Cardiac septum (tissue), 1 donor: Measurements from ENCODE around the gene MYOCD. TPM values are rescaled to one million over a fixed set of nuclear protein-coding genes. Genes with fewer than 3 reads are reported as not detected.
A peak's percentile ranks its signal among the peaks of the same experiment; 100 is the strongest.
"Not testable (repeated sequence)": the region's sequence is repeated elsewhere in the genome, so short reads cannot be mapped to it uniquely, and the experiment has no call there.

Experiments used
- DNase-seq: peaks from one replicate; pipeline ENCODE4 v3.0.0-alpha.2; 2020; ENCODE audit warnings: low spot score
- intact Hi-C: fragments of 100-400 bp; cut with DNase I; formaldehyde crosslinking; loops from one replicate; pipeline ENCODE4 v1.14.0; 2022
- long read RNA-seq: library from polyadenylated mRNA; unstranded; transcript quantifications from one replicate; pipeline ENCODE4 v2.0.0, GENCODE V29; 2021
- total RNA-seq: library from RNA; stranded (reverse); fragmentation: NEBNext Ultra II Directional; extraction: Animal tissue kit (Norgen Biotek cat#: 25700); gene quantifications from one replicate; pipeline ENCODE4 v1.2.1, GENCODE V29; 2021
- donor health status: DM: no; HTN: no; CAD: no.

MYOCD gene, protein sequence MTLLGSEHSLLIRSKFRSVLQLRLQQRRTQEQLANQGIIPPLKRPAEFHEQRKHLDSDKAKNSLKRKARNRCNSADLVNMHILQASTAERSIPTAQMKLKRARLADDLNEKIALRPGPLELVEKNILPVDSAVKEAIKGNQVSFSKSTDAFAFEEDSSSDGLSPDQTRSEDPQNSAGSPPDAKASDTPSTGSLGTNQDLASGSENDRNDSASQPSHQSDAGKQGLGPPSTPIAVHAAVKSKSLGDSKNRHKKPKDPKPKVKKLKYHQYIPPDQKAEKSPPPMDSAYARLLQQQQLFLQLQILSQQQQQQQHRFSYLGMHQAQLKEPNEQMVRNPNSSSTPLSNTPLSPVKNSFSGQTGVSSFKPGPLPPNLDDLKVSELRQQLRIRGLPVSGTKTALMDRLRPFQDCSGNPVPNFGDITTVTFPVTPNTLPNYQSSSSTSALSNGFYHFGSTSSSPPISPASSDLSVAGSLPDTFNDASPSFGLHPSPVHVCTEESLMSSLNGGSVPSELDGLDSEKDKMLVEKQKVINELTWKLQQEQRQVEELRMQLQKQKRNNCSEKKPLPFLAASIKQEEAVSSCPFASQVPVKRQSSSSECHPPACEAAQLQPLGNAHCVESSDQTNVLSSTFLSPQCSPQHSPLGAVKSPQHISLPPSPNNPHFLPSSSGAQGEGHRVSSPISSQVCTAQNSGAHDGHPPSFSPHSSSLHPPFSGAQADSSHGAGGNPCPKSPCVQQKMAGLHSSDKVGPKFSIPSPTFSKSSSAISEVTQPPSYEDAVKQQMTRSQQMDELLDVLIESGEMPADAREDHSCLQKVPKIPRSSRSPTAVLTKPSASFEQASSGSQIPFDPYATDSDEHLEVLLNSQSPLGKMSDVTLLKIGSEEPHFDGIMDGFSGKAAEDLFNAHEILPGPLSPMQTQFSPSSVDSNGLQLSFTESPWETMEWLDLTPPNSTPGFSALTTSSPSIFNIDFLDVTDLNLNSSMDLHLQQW
- total RNA-seq = 82.1 TPM
- long read RNA-seq, full-length matches to known transcripts = 1 of 49 reads
- long read RNA-seq, partial matches to known transcripts = 23 of 49 reads
- long read RNA-seq, other reads (novel, unspliced or antisense) = 25 of 49 reads

DNA sequence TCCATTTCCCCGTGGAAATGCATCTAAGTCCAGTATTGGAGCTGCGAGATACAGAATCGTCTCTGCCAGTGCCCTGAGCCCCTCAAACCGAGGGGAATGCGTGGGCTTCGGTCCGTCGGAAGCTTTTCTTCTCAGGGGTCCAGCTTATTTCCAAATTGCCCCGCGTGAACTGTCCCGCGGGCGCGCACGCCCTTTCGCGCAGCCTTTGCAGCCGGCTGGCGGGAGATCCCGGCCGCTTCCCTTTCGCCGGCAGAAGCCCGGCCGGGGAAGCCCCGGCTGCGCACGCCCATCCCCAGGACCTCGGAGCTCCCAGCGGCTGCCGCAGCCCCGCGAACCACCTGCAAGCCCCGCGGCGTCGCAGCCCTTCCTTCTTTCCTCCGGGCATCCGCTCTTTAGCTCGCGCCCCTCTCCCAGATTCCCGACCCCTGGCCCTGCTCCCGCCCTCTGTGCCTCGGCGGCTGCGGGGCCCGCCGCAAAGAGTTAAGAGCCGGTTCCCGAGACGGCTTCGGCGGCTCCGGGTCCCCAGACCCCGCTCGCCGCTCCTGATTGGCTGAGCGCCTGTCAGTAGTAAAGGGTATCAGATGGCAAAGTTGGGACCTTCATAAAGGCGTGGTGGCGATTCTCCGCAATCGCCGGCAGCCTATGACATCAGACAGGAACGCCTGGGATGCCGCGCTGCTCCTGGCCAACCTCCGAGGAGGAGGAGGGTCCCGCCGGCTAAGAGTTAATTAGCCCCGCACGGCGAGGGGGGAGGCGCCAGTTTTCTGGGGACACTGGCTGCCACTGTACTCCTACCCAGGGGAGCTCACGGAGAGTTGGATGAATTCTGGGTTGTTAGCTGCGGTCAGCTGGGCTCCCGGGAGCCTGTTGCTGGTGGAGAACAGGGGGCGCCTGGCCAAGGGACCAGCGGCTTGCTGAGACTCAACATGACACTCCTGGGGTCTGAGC, at the start of gene MYOCD:
Gene MYOCD, plus strand, starts transcription at position 628 of the 948 bp plus-strand sequence. Its CDS starts 299 bp downstream, at position 927.
- DNase-seq = peak; percentile 80
- intact Hi-C loops = loop anchor here (1.0 to 10.0 kb wide), 4 partner anchors 117 to 485 kb away; no protein-coding TSS in a partner anchor

DNA sequence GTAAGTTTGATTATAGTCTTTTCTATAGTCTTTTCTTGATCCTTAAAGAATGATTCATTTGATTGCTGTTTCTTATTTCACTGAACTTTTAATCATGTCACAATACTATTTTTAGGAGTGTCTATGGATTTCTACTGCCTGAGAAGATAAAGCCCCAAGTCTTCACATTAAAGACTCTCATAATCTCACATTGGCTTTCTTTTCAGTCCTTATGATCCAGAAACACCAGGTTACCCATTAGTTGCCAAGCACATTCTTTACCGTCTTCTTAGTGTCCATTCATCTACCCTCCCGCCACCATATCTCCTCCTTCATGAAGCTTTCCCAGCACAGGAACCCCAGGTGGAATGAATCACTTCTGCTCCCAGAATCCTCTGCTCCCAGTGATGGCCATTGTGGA, 49.5 kb upstream of the MYOCD start:
- intact Hi-C loops = no loop called here
- no peak for DNase-seq

DNA sequence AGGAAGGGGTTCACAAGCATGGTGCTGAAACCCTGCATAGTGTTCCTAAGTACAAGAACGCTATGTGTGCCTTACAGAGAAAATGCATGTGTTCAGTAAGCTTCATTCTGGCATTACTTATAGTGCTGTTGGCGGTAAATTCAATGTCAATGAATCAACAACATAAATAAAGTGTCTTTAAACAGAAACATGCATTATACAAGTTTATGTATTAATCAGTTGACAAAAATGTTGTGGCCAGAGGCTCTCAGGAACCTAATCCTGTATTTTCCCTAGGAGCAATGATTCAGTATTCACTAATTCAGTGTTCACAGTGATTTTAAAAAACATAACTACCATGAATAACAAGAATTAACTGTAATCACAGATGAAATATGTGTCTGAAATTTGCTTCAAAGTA, 47.1 kb upstream of the MYOCD start:
- intact Hi-C loops = no loop called here
- no peak for DNase-seq

DNA sequence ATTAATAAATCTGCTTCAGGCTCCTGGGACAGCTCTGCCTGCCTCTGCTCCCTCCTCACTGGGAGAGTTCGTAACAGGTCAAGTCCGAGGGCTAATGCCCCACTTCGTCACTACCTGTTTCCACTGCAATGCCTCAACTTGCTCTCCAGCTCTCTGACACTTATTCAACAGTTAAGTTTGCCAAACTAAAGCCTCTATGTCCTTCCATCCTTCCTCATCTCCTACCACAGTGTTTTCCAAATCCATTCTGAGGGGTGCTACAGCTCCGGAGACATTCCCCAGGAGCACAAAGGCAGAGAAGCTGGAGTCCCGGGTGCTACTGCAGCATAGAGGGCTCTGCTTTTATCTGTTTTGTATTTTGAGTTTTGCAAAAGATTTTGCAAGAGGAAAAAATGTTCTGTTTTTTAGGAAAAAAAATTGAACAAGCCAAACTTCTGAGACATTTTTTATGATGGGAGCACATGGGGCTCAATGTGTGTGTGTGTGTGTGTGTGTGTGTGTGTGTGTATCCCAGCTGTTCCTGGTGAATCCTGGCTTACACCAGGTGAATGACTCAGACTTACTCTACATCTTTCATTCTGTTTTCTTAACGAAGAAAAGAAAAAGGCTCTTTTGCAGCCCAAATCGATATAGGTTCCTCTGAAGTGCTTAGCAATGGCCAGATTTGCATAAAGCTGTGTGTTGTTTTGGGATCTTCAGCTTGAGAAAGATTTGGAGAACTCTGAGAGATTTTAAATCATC, 46.1 kb upstream of the MYOCD start:
- no peak for DNase-seq
- intact Hi-C loops = loop anchor here (5.0 kb wide), 1 partner anchor 67 kb away; no protein-coding TSS in a partner anchor

DNA sequence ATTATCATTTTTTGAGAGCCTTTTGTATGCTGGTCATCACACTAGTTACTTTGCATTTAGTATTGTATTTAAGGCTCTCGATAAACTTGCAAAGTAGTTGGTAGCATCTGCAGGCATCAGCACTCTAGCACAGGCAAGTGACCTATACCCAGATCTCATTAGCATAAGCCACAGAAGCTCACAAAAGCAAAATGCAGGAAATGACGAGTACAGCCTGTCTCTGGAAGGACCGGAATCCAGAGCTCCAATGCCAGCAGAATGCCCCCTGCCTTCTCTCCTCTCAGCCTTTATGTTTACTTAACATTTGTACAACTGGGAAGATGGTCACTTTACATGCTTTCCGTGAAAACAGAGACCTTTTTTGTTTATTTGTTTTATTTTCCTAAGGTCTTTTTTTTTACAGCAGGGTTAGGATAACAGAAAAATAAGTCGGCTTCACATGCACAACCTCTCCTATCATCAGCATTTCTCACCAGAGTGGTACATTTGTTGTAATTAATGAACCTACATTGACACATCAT, 45.4 kb upstream of the MYOCD start:
- DNase-seq = no peak
- intact Hi-C loops = loop anchor here (5.0 kb wide), 1 partner anchor 68 kb away; no protein-coding TSS in a partner anchor

DNA sequence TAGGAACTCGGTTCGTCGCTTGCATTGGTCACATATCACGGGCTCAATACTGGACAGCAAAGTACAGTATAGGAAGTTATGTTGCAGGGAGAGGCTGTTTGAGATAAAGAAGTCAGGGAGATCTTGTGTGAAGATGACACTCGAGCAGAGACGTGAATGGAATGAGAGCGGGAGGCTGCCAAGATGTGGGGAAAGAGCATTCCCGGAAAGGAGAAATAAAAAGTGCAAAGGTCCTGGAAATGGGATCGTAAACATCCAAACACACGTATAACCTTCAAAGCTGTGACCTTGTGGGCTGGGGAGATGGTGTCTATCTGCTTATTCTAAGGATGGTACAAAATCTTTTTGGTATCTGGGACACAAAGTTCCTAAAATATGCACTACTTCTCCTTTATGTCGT, 43.0 kb upstream of the MYOCD start:
- intact Hi-C loops = loop anchor here (5.0 kb wide), 1 partner anchor 70 kb away; no protein-coding TSS in a partner anchor
- DNase-seq = no peak

DNA sequence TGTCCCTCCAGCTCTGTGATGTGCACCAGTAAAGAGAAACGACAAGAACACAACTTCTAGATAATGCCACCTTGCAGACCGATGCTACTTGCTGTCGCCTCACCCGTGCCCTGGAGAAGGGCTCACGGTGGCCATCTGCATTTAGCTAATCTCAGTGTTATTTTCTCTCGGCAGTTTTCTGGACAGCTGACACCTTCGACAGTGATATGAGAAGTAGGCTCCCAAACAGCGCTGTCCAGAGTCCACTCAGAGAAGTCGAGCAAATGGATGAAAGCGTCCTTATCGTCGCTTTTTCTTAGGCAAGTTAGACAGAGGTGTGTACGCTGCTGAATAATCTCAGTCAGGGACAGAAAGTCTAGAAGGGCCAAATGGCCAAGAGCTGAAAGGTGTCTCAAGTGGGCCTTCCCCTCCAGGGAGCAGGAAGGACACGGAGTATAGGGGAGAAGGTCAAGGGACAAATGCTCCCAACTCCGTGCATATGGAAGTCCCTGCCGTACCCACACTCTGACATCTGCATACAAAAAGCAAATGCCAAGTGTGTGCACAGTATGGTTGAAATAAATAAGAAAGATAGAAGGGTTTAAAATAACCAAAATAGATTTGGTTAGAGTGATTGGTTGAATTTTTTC, 42.4 kb upstream of the MYOCD start:
- intact Hi-C loops = loop anchor here (5.0 kb wide), 1 partner anchor 71 kb away; no protein-coding TSS in a partner anchor
- no peak for DNase-seq

DNA sequence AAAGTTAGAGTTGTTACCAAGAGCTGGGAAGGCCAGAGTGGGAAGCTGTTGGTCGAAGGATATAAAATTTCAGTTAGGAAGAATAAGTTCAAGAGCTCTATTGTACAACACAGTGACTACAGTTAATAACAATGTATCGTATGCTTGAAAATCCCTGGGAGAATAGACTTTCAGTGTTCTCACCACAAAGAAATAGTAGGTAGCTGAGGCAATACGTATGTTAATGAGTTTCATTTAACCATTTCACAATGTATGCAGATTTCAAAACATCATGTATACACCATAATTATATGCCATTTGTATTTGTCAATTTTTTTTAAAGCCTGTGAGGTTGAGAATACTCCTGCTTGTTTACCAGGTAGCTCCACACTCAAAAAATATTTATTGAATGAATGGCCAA, 41.5 kb upstream of the MYOCD start:
- DNase-seq = no peak
- intact Hi-C loops = loop anchor here (5.0 kb wide), 1 partner anchor 72 kb away; no protein-coding TSS in a partner anchor

DNA sequence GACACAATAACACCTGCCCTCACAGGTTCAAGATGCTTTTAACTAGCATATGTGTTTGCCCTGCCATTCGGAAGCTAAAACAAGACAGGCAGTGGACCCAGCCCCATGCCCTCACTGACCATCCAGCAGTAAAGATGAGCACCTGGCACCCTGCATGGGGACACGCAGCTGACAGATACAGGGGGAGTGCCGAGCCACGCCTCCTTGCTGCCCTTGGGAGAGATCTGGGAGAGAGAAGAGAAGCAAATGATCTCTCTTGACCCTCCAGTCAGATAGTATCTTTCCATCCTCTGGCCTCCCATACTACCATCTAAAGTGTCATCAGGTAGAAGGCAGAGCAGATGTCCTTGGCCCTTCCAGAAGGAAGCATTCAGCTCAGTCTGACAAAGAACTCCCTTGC, 40.6 kb upstream of the MYOCD start:
- intact Hi-C loops = no loop called here
- DNase-seq = no peak

DNA sequence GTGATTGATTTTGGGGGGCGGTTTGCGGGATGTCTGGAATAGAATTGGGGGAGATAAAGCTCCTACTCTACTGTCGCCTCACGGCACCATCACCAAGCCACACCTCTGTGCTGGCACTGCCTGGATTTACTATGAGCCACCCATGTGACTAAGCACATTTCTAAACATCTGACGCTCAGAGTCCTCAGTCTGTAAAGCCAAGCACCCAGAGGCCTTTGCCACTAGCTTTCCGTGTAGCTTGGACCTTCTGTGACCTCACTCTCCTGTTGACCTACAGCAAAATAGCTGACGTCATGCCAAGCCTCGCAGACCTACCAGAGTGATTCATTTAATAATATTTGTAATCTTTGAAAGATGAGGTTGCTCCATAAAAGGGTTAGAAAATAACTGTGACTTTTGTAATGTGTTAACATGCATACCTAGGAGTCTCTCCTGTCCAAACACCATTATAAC, 38.5 kb upstream of the MYOCD start:
- intact Hi-C loops = no loop called here
- no peak for DNase-seq

DNA sequence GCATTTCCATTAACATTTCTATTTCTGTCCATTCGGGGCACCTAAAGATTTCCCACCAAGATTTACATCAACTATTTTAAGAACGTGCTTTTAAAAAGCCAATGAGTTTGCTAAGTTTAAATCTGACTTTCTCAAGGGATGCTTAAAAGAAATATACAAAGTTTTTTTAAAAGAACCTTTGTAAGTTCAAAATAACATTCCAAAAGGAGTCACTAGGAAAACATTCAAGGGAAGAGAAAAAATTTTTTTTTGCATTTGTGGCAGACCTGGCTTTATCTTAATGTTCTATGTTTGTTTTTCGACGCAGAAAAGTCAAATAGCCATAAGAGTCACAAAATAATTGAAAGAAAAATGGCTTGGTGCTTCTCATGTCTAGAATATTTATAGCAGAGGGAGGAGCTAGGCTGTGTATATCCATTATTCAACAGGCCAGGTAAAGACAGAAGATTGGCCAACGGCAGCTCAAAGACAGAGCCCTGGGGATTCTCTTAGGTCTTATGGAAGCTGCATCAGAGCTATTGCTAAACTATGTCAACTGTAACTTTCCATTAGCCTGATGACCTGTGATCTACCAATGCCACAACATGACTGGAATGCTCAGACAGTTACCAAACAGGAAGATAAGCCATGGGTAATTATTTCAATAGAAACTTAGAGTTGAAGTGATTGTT, 37.8 kb upstream of the MYOCD start:
- intact Hi-C loops = no loop called here
- no peak for DNase-seq

DNA sequence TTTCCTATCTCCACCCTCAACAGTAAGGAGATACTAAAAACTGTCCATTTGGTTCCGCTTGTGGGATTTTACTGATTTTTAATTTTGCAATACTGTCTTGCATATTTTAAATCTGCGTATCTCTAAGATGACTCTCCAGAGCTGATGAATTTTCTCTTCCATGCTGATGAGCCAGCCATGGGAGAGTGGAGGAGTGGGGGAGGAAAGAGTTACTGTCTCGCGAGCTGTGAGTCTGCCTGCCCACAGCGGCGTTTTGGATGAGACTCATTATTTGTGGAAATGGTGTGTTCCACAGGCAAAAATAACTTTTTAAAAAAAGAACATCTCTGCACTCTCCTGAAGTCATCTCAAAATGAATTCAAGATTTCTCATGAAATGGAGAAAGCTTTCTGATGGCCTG, 34.6 kb upstream of the MYOCD start:
- DNase-seq = no peak
- intact Hi-C loops = no loop called here

DNA sequence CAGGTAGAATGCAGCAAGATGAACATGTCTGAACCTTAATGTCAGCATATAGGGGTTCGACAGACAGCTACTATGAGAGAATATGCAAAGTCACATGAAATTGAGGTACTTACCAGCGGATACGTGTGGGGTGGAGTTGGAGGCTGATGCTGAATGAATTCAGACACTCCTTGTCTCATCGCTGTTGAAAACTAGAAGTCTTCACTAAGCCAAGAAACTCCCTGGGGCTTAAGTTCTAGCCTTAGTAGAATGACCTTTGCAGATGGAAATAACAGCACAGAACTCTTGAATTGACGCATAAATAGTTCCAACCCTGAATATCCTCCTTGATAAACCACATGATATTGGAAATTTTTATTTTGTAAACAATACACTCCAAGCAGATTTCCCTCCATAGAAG, 32.9 kb upstream of the MYOCD start:
- no peak for DNase-seq
- intact Hi-C loops = no loop called here

DNA sequence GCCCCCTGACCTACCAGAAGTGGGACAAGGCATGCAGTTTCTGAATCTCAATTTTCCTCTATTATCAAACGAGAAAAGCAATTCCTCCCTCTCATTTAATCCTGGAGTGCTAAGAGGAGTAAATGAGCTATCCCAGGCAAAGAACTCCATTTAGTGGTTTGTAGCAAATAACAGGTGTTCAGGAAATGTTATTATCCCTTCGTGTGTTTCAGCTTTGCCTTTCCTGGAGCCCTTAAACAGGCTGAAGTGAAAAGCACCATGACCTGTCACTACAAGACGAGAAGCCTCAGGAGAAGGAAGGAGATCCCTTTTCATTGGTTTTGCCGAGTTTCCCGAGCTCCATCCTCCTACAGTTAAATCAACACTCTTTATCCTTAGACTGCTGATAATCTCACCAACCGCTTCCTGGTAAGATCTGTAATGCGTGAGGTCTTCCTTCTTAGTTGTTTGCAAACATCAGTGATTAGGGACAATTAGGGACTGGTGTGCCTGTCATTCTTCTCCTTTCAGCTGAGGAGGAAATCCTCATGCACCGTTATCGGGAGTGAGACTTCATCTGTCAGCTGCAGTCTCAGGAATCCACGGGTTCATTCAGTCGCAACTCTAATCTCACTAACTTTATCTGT, 30.8 kb upstream of the MYOCD start:
- no peak for DNase-seq
- intact Hi-C loops = no loop called here

DNA sequence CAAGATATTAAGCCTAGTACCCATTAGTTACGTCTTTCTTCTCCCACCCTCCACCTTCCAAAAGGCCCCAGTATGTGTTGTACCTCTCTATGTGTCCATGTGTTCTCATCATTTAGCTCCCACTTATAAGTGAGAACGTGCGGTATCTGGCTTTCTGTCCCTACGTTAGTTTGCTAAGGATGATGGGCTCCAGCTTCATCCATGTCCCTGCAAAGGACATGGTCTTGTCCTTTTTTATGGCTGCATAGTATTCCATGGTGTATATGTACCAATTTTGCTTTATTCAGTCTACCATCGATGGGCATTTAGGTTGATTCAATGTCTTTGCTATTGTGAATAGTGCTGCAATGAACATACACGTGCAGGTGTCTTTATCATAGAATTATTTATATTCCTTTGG, 29.7 kb upstream of the MYOCD start:
- intact Hi-C loops, DNase-seq: not testable (repeated sequence)

DNA sequence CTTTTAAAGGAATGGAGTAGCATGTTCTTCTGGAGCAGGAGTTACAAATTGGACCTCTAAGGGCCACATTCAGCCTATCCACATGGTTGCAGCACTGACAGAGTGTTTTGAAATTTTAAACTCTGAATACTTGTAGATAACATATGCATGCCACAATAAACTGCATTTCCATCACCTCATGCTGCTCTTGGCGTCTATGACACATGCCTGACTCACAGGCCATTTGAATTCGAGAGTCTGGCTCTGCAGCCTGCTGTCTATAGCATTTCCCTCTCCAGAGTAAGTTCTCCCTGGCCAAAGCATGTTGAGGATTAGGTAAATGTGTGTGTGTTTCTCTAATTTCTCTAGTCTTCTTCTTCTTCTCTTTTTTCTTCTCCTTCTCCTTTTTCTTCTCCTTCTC, 28.7 kb upstream of the MYOCD start:
- no peak for DNase-seq
- intact Hi-C loops = no loop called here
